Activated CD4-positive, CD25-positive, alpha-beta regulatory T cell treated with anti-CD3 and anti-CD28 coated beads, Interleukin-2, amount 50 U/mL, for 72 hours (primary cell): Measurements from ENCODE around the gene NDUFAF8.
"Not testable (repeated sequence)": the region's sequence is repeated elsewhere in the genome, so short reads cannot be mapped to it uniquely, and the experiment has no call there.

Experiments
- DNase-seq: peaks from one replicate; pipeline ENCODE4 v3.0.0; 2021

NDUFAF8 gene

GRCh38 chr17:81223762-81224130 lies 15.4 kb upstream of the NDUFAF8 start:
- DNase-seq = no peak

DNA sequence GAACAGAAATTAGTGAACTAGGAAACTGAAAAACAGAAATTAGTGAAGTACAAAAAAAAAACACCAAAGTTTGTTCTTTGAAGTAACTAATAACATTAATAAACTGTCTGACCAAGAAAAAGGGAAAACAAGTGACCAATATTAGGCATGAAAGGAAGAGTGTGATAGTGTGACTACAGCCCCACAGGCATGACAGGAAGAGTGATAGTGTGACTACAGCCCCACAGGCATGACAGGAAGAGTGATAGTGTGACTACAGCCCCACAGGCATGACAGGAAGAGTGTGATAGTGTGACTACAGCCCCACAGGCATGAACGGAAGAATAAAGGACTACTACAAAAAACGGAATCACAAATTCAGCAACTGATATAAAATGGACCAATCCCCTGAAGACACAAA lies 11.5 kb upstream of the NDUFAF8 start:
- not testable (repeated sequence) for DNase-seq

GRCh38 chr17:81228420-81228819 lies 10.7 kb upstream of the NDUFAF8 start:
- no peak for DNase-seq

GRCh38 chr17:81228834-81229665 lies 10.1 kb upstream of the NDUFAF8 start:
- no peak for DNase-seq

DNA sequence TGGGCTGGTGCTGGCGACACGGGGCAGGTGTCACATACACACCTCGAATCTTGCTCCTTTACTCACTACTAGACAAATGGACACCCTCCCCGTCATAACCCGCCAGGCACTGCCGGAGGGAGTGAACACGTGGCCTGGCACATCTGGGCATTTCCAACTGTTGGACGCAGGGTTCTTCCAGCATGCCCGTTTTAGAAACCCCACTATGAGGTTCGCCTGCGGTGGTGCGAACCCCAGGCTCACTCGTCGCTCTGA lies 9.5 kb upstream of the NDUFAF8 start:
- DNase-seq = no peak

GRCh38 chr17:81230043-81230820 lies 8.9 kb upstream of the NDUFAF8 start:
- DNase-seq = no peak

DNA sequence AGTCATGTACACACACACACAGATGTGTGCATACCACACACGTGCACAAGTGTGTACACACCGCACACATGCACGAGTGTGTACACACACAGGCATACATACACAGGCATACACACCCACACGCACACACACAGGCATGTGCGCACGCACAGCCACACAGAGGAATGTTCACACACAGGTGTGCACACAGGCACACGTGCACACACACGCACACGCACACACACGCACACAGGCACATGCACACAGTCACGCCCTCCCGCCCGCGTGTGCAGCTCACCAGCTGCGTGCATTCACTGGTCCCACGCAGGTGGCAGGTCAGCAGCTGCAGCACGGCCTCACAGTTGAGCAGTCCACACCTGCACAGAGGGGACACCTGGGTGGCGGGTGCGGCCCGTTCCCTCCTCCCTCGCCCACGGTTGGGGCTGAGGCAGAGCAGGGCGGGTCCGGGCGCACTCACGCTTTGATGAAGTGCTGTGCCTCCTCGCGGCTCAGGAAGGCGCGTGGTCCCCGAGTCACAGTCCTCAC lies 7.9 kb upstream of the NDUFAF8 start:
- no peak for DNase-seq

DNA sequence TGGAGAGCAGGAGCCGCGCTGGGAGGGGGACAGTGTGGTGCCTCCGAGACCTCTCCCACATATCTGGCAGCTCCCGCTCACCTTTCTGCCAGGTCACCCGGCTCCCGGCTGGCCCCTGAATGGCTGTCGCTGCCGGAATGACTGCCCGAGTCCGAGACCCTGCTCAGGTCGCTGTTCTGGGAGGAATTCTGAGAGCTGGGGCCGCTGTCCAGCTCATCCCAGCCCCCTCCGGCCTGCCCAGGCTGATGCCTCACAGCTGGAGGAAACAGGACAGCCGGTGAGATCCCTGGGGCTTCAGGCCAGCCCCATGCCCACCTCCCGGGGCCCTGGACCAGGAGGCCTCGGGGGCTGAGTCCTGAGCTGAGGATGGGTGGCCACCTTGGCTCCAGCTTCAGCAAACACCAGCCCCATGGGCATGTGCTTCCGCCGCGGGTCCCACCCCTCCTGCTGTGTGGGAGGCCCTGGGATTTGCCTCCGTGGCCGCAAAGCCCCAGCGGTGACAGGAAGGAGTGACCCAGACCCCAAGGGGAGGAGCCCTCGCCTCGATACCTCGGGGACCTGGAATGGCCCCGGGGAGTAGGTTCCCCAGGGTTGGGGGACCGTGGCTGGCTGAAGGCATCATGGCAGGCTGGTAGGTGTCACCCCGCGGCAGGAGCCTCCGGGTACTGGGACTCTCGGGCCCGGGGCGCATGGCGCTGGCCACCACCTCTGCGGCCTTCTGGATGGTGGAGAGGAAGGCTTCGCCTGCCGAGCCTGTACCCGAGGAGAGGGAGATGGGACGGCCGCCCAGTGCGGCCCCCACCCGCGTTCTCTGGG lies 7.1 kb upstream of the NDUFAF8 start:
- DNase-seq = no peak

- DNase-seq = no peak
These were observed 6.4 kb upstream of the NDUFAF8 start for GRCh38 chr17:81232616-81233241.

DNA sequence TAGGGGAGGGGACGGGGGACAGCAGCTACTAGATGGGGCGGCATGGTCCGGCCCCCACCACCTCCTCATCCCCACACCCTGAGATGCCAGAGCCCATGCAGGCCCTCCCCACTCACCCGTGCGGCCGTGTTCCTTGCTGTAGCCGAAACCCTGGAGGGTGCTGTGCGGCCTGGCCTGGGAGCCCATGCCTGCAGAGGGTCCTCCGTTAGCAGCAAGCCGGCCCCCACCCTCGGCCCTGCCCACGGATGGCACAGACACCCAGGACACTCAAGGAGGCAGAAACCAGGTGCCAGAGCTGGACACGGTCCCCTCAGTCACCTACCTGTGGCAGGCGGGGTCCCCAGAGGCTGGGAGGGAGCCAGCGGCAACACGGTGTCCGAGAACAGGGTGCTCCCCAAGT lies 5.8 kb upstream of the NDUFAF8 start:
- DNase-seq = no peak

DNA sequence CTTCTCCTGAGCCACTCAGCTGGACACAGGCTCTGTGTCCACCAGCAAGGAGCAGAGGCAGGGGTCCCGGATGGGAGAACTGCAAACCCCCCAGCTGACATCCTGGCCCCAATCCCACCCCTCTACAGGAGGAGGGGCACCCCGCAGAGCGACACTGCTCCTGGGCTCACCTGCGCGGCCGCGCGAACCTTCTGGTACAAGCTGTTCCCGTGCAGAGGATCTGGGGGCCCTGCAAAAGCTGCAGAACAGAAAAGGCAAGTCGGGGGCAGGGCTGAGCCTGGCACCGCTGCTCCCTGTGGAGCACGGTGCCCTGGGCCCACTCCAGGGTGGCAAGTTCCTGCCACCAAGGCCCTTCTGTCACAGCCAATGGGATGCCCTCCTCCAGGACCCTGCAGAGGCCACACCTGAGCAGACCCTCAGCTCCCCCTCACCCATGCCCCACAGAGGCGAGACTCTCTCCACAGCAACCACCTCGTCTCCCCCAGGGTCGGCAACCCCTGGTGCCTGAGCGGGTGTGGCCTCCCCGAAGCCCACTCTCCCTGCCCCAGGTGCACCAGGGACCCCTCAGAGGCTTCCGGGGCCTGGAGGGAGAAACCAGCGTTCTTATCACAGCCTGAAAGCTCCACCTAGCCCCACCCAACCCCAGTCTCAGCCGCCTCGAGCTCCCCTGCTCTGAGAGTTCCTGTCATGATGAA lies 5.2 kb upstream of the NDUFAF8 start:
- no peak for DNase-seq

- no peak for DNase-seq
These were observed 4.6 kb upstream of the NDUFAF8 start for GRCh38 chr17:81234506-81234855.

- DNase-seq = no peak
These were observed 3.9 kb upstream of the NDUFAF8 start for GRCh38 chr17:81234940-81235821.

GRCh38 chr17:81235822-81236740 lies 3.0 kb upstream of the NDUFAF8 start:
- DNase-seq = no peak

GRCh38 chr17:81236784-81237183 lies 2.3 kb upstream of the NDUFAF8 start:
- DNase-seq = no peak

DNA sequence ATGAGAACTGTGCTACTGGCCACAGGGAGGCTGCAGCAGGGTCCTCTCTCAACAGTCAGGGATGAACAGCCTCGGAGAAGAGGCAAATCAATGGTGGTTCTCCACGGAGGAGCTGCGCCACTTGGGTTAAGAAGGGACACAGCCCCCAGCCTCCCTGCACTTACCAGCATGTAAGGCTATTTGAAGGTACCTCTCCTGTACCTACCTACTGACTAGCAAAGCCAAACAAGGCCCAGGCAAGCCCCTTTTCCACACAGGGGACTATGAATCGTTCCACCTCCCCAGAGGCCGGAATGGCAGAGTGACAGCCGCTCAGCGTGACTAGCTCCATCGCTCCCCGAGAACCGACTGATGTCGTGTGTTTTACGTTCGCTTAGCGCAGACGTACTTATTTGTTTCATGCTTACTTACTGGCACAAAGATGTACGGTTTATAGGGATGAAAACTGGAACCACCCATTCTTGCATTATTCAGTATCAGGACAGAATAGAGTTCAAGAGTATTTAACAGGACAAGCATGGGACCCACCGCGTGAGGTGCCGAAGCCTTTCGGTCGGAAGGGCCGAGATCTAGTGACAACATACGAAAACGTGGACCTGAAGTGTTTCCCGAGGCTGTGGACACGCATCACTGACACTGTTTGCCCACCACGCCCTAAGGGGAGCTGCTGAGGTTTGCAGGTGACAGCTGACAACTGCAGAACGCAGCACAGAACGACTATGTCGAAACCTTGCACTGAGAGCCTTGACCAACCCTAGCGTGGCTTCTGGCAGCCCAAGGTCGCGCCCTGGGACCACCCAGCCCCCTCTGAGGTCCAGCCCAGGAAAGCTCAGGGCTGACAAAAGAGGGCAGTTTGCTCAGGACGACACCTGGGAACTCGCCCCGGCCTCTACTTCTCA lies 1.3 kb upstream of the NDUFAF8 start:
- DNase-seq = no peak

DNA sequence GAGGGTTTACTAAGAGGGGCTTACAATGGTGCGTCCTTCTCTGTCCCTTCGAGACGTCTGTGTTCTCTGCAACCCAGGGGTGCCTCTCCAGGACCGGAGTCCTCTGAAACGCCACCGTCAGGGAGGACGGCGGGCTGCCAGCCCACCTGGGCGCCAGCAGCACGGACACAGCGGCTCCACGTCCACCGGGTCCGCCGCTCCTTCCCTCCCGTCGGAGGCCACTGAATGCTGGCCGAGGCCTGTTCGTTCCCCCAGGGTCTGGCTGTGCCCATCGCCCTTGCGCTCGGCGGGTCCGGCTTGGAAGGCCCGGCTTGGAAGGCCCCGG lies 666 bp upstream of the NDUFAF8 start:
- DNase-seq = no peak

- peak; percentile 50 for DNase-seq
These were observed 817 bp downstream of the NDUFAF8 start for GRCh38 chr17:81239714-81240555.
